HG03439 (cell line): ENCODE data around the gene SWI5.

ENCODE experiments used
- ATAC-seq: cut with Tn5 transposase; IDR thresholded peaks from one replicate; pipeline ENCODE4 v1.9.1; 2021; ENCODE audit warnings: mild to moderate bottlenecking, moderate library complexity; ENCODE audit not compliant: unreplicated experiment

The SWI5 gene

GRCh38 chr9:128251732-128252100 is 24.4 kb upstream of the SWI5 start:
- no peak for ATAC-seq

- no peak for ATAC-seq
Measured at GRCh38 chr9:128252317-128253139, 23.5 kb upstream of the SWI5 start.

GRCh38 chr9:128253140-128253990 is 22.7 kb upstream of the SWI5 start:
- ATAC-seq = no peak

GRCh38 chr9:128253991-128254346 is 22.1 kb upstream of the SWI5 start:
- no peak for ATAC-seq

- ATAC-seq = no peak
Measured at GRCh38 chr9:128254362-128254761, 21.7 kb upstream of the SWI5 start.

GRCh38 chr9:128254855-128255759 is 21.0 kb upstream of the SWI5 start:
- no peak for ATAC-seq

GRCh38 chr9:128257086-128257825 is 18.8 kb upstream of the SWI5 start:
- no peak for ATAC-seq

- no peak for ATAC-seq
Measured at GRCh38 chr9:128257907-128258306, 18.2 kb upstream of the SWI5 start.

GRCh38 chr9:128258326-128258725 is 17.8 kb upstream of the SWI5 start:
- no peak for ATAC-seq

GRCh38 chr9:128259156-128259555 is 16.9 kb upstream of the SWI5 start:
- ATAC-seq = no peak

GRCh38 chr9:128260340-128260739 is 15.7 kb upstream of the SWI5 start:
- ATAC-seq = no peak

- no peak for ATAC-seq
Measured at GRCh38 chr9:128262687-128263086, 13.4 kb upstream of the SWI5 start.

GRCh38 chr9:128265348-128265847 is 10.7 kb upstream of the SWI5 start:
- ATAC-seq = no peak

GRCh38 chr9:128266868-128267590 is 9.0 kb upstream of the SWI5 start:
- ATAC-seq = no peak

- no peak for ATAC-seq
Measured at GRCh38 chr9:128271112-128271511, 5.0 kb upstream of the SWI5 start.

GRCh38 chr9:128271512-128271911 is 4.6 kb upstream of the SWI5 start:
- no peak for ATAC-seq

GRCh38 chr9:128274245-128274644 is 1.8 kb upstream of the SWI5 start:
- ATAC-seq = no peak

- peak; percentile 56 for ATAC-seq
Measured at GRCh38 chr9:128275198-128276007, 673 bp upstream of the SWI5 start, which contains the start of gene GOLGA2. Gene GOLGA2 (minus strand): TSS chr9:128276007. CDS start chr9:128275976, 31 bp downstream.
